ENCODE measurements around the gene SNX19.

DNA sequence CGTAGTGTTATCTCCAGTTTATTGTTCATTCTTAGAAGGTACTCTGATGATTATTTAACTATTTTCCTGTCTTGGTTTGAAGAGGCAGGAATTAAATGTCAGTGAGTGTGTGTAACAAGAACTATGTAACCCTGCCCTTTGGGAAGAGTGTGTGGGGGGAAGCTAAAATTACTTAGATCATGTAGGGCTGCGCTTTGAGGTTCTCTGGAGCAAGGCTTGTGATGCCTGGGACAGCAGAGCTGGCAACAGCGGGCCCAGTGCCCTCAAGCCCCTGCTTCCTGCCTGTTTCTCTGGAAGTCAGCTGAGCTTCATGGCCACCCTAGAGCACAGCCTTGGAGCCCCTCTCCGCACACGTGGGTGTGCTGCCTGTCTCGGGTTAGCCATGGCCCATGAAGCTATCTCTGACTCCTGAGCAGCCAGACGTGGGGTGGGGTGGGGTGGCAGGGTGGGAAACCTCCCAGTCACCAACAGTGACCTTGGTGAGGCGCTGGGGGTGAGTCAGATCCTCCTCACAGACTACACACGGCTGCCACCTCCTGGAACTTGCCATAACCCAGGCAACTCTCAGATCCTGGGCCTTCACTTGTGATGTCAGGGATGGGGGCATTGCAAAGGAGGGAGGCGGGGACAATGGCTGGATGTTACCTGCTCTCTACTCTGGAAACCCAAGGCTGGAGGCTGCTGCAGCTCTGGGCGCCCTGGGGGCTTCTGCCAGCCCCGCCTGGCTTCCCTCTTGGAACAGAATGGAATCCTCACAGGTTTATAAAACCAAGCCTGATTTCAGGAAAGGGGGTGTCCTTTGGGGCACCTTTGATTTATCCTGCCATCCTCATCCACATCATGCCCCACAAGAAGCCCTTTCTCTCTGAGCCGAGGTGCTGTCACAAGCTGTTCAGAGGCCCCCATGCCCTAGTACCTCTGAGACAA, 88.6 kb downstream of the SNX19 start:
- TF ChIP-seq ZFP3 (CRISPR knock-in tag; IDR thresholded peaks at IDR 0.05) (no peak), CSDC2 (CRISPR knock-in tag; IDR thresholded peaks at IDR 0.05) (no peak), ISL1 (CRISPR knock-in tag; IDR thresholded peaks at IDR 0.05) (no peak), OSR1 (CRISPR knock-in tag; IDR thresholded peaks at IDR 0.05) (no peak), ZFP30 (CRISPR knock-in tag; IDR thresholded peaks at IDR 0.05) (no peak)
- TF ChIP-seq, protein P1, sequence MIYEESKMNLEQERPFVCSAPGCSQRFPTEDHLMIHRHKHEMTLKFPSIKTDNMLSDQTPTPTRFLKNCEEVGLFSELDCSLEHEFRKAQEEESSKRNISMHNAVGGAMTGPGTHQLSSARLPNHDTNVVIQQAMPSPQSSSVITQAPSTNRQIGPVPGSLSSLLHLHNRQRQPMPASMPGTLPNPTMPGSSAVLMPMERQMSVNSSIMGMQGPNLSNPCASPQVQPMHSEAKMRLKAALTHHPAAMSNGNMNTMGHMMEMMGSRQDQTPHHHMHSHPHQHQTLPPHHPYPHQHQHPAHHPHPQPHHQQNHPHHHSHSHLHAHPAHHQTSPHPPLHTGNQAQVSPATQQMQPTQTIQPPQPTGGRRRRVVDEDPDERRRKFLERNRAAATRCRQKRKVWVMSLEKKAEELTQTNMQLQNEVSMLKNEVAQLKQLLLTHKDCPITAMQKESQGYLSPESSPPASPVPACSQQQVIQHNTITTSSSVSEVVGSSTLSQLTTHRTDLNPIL (CRISPR knock-in tag; IDR thresholded peaks at IDR 0.05; ENCODE audit: low read depth), result no peak
- TF ChIP-seq, protein P2, sequence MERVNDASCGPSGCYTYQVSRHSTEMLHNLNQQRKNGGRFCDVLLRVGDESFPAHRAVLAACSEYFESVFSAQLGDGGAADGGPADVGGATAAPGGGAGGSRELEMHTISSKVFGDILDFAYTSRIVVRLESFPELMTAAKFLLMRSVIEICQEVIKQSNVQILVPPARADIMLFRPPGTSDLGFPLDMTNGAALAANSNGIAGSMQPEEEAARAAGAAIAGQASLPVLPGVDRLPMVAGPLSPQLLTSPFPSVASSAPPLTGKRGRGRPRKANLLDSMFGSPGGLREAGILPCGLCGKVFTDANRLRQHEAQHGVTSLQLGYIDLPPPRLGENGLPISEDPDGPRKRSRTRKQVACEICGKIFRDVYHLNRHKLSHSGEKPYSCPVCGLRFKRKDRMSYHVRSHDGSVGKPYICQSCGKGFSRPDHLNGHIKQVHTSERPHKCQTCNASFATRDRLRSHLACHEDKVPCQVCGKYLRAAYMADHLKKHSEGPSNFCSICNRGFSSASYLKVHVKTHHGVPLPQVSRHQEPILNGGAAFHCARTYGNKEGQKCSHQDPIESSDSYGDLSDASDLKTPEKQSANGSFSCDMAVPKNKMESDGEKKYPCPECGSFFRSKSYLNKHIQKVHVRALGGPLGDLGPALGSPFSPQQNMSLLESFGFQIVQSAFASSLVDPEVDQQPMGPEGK (CRISPR knock-in tag; IDR thresholded peaks at IDR 0.05; ENCODE audit: borderline replicate concordance), result no peak

Data from SK-N-SH treated with all-trans-retinoic acid at 6 μM for 48 hours (cell line).